HCT116 (cell line): ENCODE measurements around the gene ABHD5. TPM values are rescaled to one million over a fixed set of nuclear protein-coding genes. Genes with fewer than 3 reads are reported as not detected.

ENCODE experiments used
- ATAC-seq: fragments of 200-7000 bp; cut with Tn5 transposase; 2 replicates; pipeline ENCODE4 v1.9.1; 2020; ENCODE audit warnings: mild to moderate bottlenecking, moderate library complexity
- BruUV-seq: library from RNA; stranded (reverse); fragments of 400-500 nt; replicated peaks from 2 replicates; lab custom pipeline; 2021; lab: Mats Ljungman, UMichigan
- CTCF ChIA-PET: fragments of 300-600 bp; sonication (Branson Sonifier 250); formaldehyde crosslinking; loops from one replicate; lab custom pipeline; 2021; ENCODE audit warnings: antibody characterized with exemption; lab: Charles Lee
- POLR2A ChIA-PET: fragments of 300-600, 350-600 bp; sonication (Branson Sonifier 250); formaldehyde crosslinking; loops from one replicate; lab custom pipeline; 2021; ENCODE audit warnings: antibody characterized with exemption; lab: Charles Lee
- RAD21 ChIA-PET, 2 experiments: fragments of 300-600 bp; sonication (Branson Sonifier 250); formaldehyde crosslinking; loops; one replicate each; lab custom pipeline; 2023; ENCODE audit warnings: low total read pairs in 2 of 2; ENCODE audit not compliant: uncharacterized antibody in 2 of 2, unreplicated experiment in 2 of 2, low non-redundant PET in 1 of 2; lab: Charles Lee
- DNase-seq: peaks from one replicate; pipeline ENCODE4 v3.0.0-alpha.2; 2010; ENCODE audit warnings: low read depth, low spot score
- H2AFZ ChIP-seq: fragments of 200-600 bp; shearing (Covaris generic), sonication (generic); 2 replicates; pipeline ENCODE4 v1.6.1; 2017; ENCODE audit warnings: low read depth, mixed run types, mixed read lengths, antibody characterized with exemption, low read length; ENCODE audit not compliant: poor library complexity, severe bottlenecking
- H3K27ac ChIP-seq: 2 replicates; pipeline ENCODE4 v1.5.1; 2012; ENCODE audit warnings: low read depth, low read length
- H3K27me3 ChIP-seq: fragments of 200-600 bp; sonication (generic); 2 replicates; pipeline ENCODE4 v1.6.1; 2016; ENCODE audit warnings: mixed run types, low read length, mixed read lengths; ENCODE audit not compliant: insufficient read depth
- H3K36me3 ChIP-seq, 2 experiments: fragments of 200-500 bp in 1 of 2; fragments of 200-600 bp in 1 of 2; sonication (Bioruptor generic) in 1 of 2; sonication (generic) in 1 of 2; 2 replicates each; pipeline versions ENCODE4 v1.5.1 to v1.6.1; 2014 to 2016; ENCODE audit warnings: low read length in 2 of 2, inconsistent platforms in 1 of 2, mixed read lengths in 1 of 2, mixed run types in 1 of 2; ENCODE audit not compliant: insufficient read depth in 2 of 2, control insufficient read depth in 1 of 2
- H3K4me1 ChIP-seq, 2 experiments: fragments of 200-600 bp in 1 of 2; sonication (generic) in 1 of 2; 2 replicates each; pipeline versions ENCODE4 v1.5.1 to v1.6.1; 2012 to 2017; ENCODE audit warnings: low read length in 2 of 2, inconsistent platforms in 1 of 2, mild to moderate bottlenecking in 1 of 2, mixed read lengths in 1 of 2, mixed run types in 1 of 2, moderate library complexity in 1 of 2; ENCODE audit not compliant: insufficient read depth in 2 of 2, control insufficient read depth in 1 of 2
- H3K4me2 ChIP-seq: fragments of 200-600 bp; sonication (generic); 2 replicates; pipeline ENCODE4 v1.6.1; 2017; ENCODE audit warnings: mixed run types, low read length, mixed read lengths
- H3K4me3 ChIP-seq, 2 experiments: fragments of 200-600 bp in 1 of 2; sonication (generic) in 1 of 2; replicated peaks in 1 of 2; 2 replicates each; pipeline ENCODE4 v1.5.1; 2011 to 2016; ENCODE audit warnings: low read length in 2 of 2, control low read depth in 1 of 2, low read depth in 1 of 2, mild to moderate bottlenecking in 1 of 2, mixed read lengths in 1 of 2, mixed run types in 1 of 2
- H3K79me2 ChIP-seq: fragments of 200-600 bp; sonication (generic); 2 replicates; pipeline ENCODE4 v1.6.1; 2017; ENCODE audit warnings: mild to moderate bottlenecking, mixed run types, low read length, moderate library complexity, mixed read lengths; ENCODE audit not compliant: insufficient read depth
- H3K9ac ChIP-seq: fragments of 200-600 bp; sonication (generic); 2 replicates; pipeline ENCODE4 v1.6.1; 2016; ENCODE audit warnings: low read length, mixed read lengths
- H3K9me2 ChIP-seq: fragments of 200-600 bp; sonication (generic), shearing (Covaris generic); 2 replicates; pipeline ENCODE4 v1.6.1; 2017; ENCODE audit warnings: mixed run types, mild to moderate bottlenecking, moderate library complexity; ENCODE audit not compliant: insufficient read depth
- H3K9me3 ChIP-seq, 2 experiments: fragments of 200-500 bp in 1 of 2; fragments of 200-600 bp in 1 of 2; sonication (Bioruptor generic) in 1 of 2; sonication (generic) in 1 of 2; 2 replicates each; pipeline ENCODE4 v1.6.1; 2014 to 2017; ENCODE audit warnings: low read length in 2 of 2, mixed read lengths in 2 of 2, inconsistent platforms in 1 of 2, low read depth in 1 of 2, mild to moderate bottlenecking in 1 of 2, mixed run types in 1 of 2, moderate library complexity in 1 of 2; ENCODE audit not compliant: control insufficient read depth in 1 of 2, insufficient read depth in 1 of 2
- H4K20me1 ChIP-seq: fragments of 200-600 bp; sonication (generic), shearing (Covaris generic); 2 replicates; pipeline ENCODE4 v1.6.1; 2017; ENCODE audit warnings: mixed run types, mild to moderate bottlenecking, moderate library complexity; ENCODE audit not compliant: insufficient read depth
- ATF3 ChIP-seq: IDR thresholded peaks from 2 replicates; pipeline ENCODE4 v1.6.1; 2012
- CEBPB ChIP-seq: IDR thresholded peaks from 2 replicates; pipeline ENCODE4 v1.6.1; 2012; ENCODE audit warnings: low read depth
- ELF1 ChIP-seq: IDR thresholded peaks from 2 replicates; pipeline ENCODE4 v1.6.1; 2012; ENCODE audit warnings: low read depth, borderline replicate concordance
- EZH2phosphoT487 ChIP-seq: fragments of 200-600 bp; IDR thresholded peaks from 2 replicates; pipeline ENCODE4 v1.6.1; 2018; ENCODE audit warnings: antibody characterized with exemption, borderline replicate concordance
- FOSL1 ChIP-seq: IDR thresholded peaks from 2 replicates; pipeline ENCODE4 v1.6.1; 2012; ENCODE audit warnings: low read depth
- POLR2A ChIP-seq: IDR thresholded peaks from 2 replicates; pipeline ENCODE4 v1.7.0; 2011; ENCODE audit warnings: borderline replicate concordance; ENCODE audit not compliant: insufficient read depth, insufficient read length; ENCODE audit errors: extremely low read depth
- POLR2AphosphoS5 ChIP-seq: IDR thresholded peaks from 2 replicates; pipeline ENCODE4 v1.6.1; 2011; ENCODE audit warnings: mild to moderate bottlenecking, low read depth, low read length, moderate library complexity
- SIN3A ChIP-seq: IDR thresholded peaks from 2 replicates; pipeline ENCODE4 v1.6.1; 2012; ENCODE audit warnings: low read depth
- SP1 ChIP-seq: IDR thresholded peaks from 2 replicates; pipeline ENCODE4 v1.6.1; 2012; ENCODE audit warnings: low read depth
- SRF ChIP-seq: IDR thresholded peaks from 2 replicates; pipeline ENCODE4 v1.6.1; 2012; ENCODE audit warnings: low read depth
- TCF7L2 ChIP-seq: IDR thresholded peaks from 2 replicates; pipeline ENCODE4 v1.7.0; 2011; ENCODE audit warnings: borderline replicate concordance, inconsistent platforms; ENCODE audit not compliant: insufficient read depth, insufficient read length; ENCODE audit errors: extremely low read depth
- ZBTB33 ChIP-seq: IDR thresholded peaks from 2 replicates; pipeline ENCODE4 v1.6.1; 2011; ENCODE audit warnings: mild to moderate bottlenecking, low read length, moderate library complexity; ENCODE audit not compliant: insufficient replicate concordance; ENCODE audit errors: extremely low read depth
- ZFX ChIP-seq: fragments of 450-650 bp; IDR thresholded peaks from 2 replicates; pipeline ENCODE4 v1.6.1; 2017
- intact Hi-C: fragments of 100-400 bp; cut with micrococcal nuclease; formaldehyde crosslinking; loops from 2 replicates; pipeline ENCODE4 v1.10.0; 2022
- total RNA-seq: library from RNA; stranded (reverse); gene quantifications from one replicate; pipeline ENCODE4 v1.2.1, GENCODE V29; 2021; ENCODE audit not compliant: unreplicated experiment
- TF ChIP-seq, protein P1 (sequence below): IDR thresholded peaks from 2 replicates; pipeline ENCODE4 v1.6.1; 2012; ENCODE audit warnings: low read depth

The ABHD5 gene
- total RNA-seq, 1 experiment from 2014 or later: 18.5 TPM

- no peak for TF ChIP-seq SP1
- TF ChIP-seq, all 23 proteins: peak for 0
Observed at GRCh38 chr3:43709022-43709421, 18.3 kb downstream of the ABHD5 start (continued).

GRCh38 chr3:43710607-43711006, 19.9 kb downstream of the ABHD5 start:
- H3K9me3 ChIP-seq: no peaks in the 10 kb centered on the region
- ChIA-PET RAD21 (no interaction called here), POLR2A (no interaction called here), CTCF (no interaction called here)
- H3K4me2 ChIP-seq: no peak overlapping the region
- H3K27ac ChIP-seq: no peak overlapping the region
- H3K4me3 ChIP-seq: no peak overlapping the region
- peaks cover 0 to 6% of the 10 kb centered on the region in 2 experiments; a peak in 2 of 4 replicates for H3K36me3 ChIP-seq
- no TSS peak for BruUV-seq
- H2AFZ ChIP-seq: no peak overlapping the region
- ATAC-seq: no peak
- peaks cover 4% of the 10 kb centered on the region; the same call in 1 of the 2 replicates for H4K20me1 ChIP-seq
- no peaks in the 10 kb centered on the region for H3K27me3 ChIP-seq
- no peaks in the 10 kb centered on the region for H3K9me2 ChIP-seq
- intact Hi-C loops: no loop called here
- no peak for DNase-seq
- H3K9ac ChIP-seq: no peak overlapping the region
- no peaks in the 10 kb centered on the region for H3K79me2 ChIP-seq
- peaks cover 20 to 34% of the 10 kb centered on the region in 2 experiments for H3K4me1 ChIP-seq
- no peak for TF ChIP-seq ELF1
- no peak for TF ChIP-seq CEBPB
- no peak for TF ChIP-seq SRF

- ChIA-PET RAD21 (no interaction called here), POLR2A (no interaction called here), CTCF (no interaction called here)
- H3K36me3 ChIP-seq: no peaks in the 10 kb centered on the region; a peak in 2 of 4 replicates
- no peak overlapping the region for H3K27ac ChIP-seq
- no peak overlapping the region for H3K4me3 ChIP-seq
- intact Hi-C loops: no loop called here
- BruUV-seq: no TSS peak
- H3K4me1 ChIP-seq: 0 out of 4 replicates have a peak, but pooled peaks cover 0 to 3% of the 10 kb centered on the region in 2 experiments
- DNase-seq (no peak), ATAC-seq (no peak)
- H4K20me1 ChIP-seq: no peaks in the 10 kb centered on the region
- no peaks in the 10 kb centered on the region for H3K9me2 ChIP-seq
- no peak overlapping the region for H2AFZ ChIP-seq
- H3K79me2 ChIP-seq: no peaks in the 10 kb centered on the region
- H3K4me2 ChIP-seq: no peak overlapping the region
- H3K9ac ChIP-seq: no peak overlapping the region
- H3K27me3 ChIP-seq: no peaks in the 10 kb centered on the region
- H3K9me3 ChIP-seq: no peaks in the 10 kb centered on the region
- TF ChIP-seq ZFX: no peak
- TF ChIP-seq, protein P1, sequence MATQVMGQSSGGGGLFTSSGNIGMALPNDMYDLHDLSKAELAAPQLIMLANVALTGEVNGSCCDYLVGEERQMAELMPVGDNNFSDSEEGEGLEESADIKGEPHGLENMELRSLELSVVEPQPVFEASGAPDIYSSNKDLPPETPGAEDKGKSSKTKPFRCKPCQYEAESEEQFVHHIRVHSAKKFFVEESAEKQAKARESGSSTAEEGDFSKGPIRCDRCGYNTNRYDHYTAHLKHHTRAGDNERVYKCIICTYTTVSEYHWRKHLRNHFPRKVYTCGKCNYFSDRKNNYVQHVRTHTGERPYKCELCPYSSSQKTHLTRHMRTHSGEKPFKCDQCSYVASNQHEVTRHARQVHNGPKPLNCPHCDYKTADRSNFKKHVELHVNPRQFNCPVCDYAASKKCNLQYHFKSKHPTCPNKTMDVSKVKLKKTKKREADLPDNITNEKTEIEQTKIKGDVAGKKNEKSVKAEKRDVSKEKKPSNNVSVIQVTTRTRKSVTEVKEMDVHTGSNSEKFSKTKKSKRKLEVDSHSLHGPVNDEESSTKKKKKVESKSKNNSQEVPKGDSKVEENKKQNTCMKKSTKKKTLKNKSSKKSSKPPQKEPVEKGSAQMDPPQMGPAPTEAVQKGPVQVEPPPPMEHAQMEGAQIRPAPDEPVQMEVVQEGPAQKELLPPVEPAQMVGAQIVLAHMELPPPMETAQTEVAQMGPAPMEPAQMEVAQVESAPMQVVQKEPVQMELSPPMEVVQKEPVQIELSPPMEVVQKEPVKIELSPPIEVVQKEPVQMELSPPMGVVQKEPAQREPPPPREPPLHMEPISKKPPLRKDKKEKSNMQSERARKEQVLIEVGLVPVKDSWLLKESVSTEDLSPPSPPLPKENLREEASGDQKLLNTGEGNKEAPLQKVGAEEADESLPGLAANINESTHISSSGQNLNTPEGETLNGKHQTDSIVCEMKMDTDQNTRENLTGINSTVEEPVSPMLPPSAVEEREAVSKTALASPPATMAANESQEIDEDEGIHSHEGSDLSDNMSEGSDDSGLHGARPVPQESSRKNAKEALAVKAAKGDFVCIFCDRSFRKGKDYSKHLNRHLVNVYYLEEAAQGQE: no peak
- no peak for TF ChIP-seq ZBTB33
- TF ChIP-seq ATF3: no peak
- TF ChIP-seq EZH2phosphoT487: no peak
- TF ChIP-seq TCF7L2: no peak
- TF ChIP-seq POLR2A: no peak
- no peak for TF ChIP-seq POLR2AphosphoS5
- no peak for TF ChIP-seq ELF1
- no peak for TF ChIP-seq SP1
- no peak for TF ChIP-seq SIN3A
- no peak for TF ChIP-seq FOSL1
Observed at GRCh38 chr3:43718296-43718695, 27.6 kb downstream of the ABHD5 start.
